ENCODE measurements around the gene MAML2.

The MAML2 gene

GRCh38 chr11:96267496-96268032 is 75.4 kb downstream of the MAML2 start:
- Histone ChIP-seq H3K27ac (ENCODE audit: low read depth, low read length, severe bottlenecking) (no peak overlapping the region), H3K36me3 (ENCODE audit: control insufficient read depth, insufficient read depth, low read length) (peaks cover 33% of the 10 kb centered on the region), H3K4me3 (ENCODE audit: extremely low read depth, insufficient read depth, low read length, poor library complexity, severe bottlenecking) (no peak overlapping the region), H3K9me3 (ENCODE audit: control insufficient read depth, low read length) (peaks cover 6% of the 10 kb centered on the region), H3K4me1 (ENCODE audit: control insufficient read depth, insufficient read depth, low read length, poor library complexity, severe bottlenecking) (peaks cover 28% of the 10 kb centered on the region)
- no CpG with 5 or more reads among the region's 2 CpGs for WGBS, 2 experiments (ENCODE audit: insufficient coverage in 2 of 2)

GRCh38 chr11:96267001-96267495 is 75.9 kb downstream of the MAML2 start:
- H3K36me3 ChIP-seq (ENCODE audit: control insufficient read depth, insufficient read depth, low read length) = peaks cover 27% of the 10 kb centered on the region
- peaks cover 6% of the 10 kb centered on the region for H3K9me3 ChIP-seq (ENCODE audit: control insufficient read depth, low read length)
- H3K4me1 ChIP-seq (ENCODE audit: control insufficient read depth, insufficient read depth, low read length, poor library complexity, severe bottlenecking) = peaks cover 28% of the 10 kb centered on the region
- no peak overlapping the region for H3K27ac ChIP-seq (ENCODE audit: low read depth, low read length, severe bottlenecking)
- no peak overlapping the region for H3K4me3 ChIP-seq (ENCODE audit: extremely low read depth, insufficient read depth, low read length, poor library complexity, severe bottlenecking)
- WGBS, 2 experiments (ENCODE audit: insufficient coverage in 2 of 2) = no CpG with 5 or more reads among the region's 1 CpG

- WGBS, 2 experiments (ENCODE audit: insufficient coverage in 2 of 2) = 91% methylated on average over 6 of the region's 9 CpGs
- Histone ChIP-seq H3K36me3 (ENCODE audit: control insufficient read depth, insufficient read depth, low read length) (peaks cover 19% of the 10 kb centered on the region), H3K4me3 (ENCODE audit: extremely low read depth, insufficient read depth, low read length, poor library complexity, severe bottlenecking) (no peak overlapping the region), H3K9me3 (ENCODE audit: control insufficient read depth, low read length) (peaks cover 6% of the 10 kb centered on the region), H3K27ac (ENCODE audit: low read depth, low read length, severe bottlenecking) (no peak overlapping the region), H3K4me1 (ENCODE audit: control insufficient read depth, insufficient read depth, low read length, poor library complexity, severe bottlenecking) (peaks cover 28% of the 10 kb centered on the region)
Observed at GRCh38 chr11:96265972-96266371, 77.0 kb downstream of the MAML2 start.

- 83 to 94% methylated on average over 7 of the region's 8 CpGs for WGBS, 2 experiments (ENCODE audit: insufficient coverage in 2 of 2)
- peaks cover 12% of the 10 kb centered on the region for H3K36me3 ChIP-seq (ENCODE audit: control insufficient read depth, insufficient read depth, low read length)
- peak overlapping the region; percentile 57 for H3K27ac ChIP-seq (ENCODE audit: low read depth, low read length, severe bottlenecking)
- H3K4me3 ChIP-seq (ENCODE audit: extremely low read depth, insufficient read depth, low read length, poor library complexity, severe bottlenecking) = no peak overlapping the region
- H3K4me1 ChIP-seq (ENCODE audit: control insufficient read depth, insufficient read depth, low read length, poor library complexity, severe bottlenecking) = peaks cover 31% of the 10 kb centered on the region
- H3K9me3 ChIP-seq (ENCODE audit: control insufficient read depth, low read length) = peaks cover 6% of the 10 kb centered on the region
Observed at GRCh38 chr11:96265220-96265737, 77.7 kb downstream of the MAML2 start.

DNA sequence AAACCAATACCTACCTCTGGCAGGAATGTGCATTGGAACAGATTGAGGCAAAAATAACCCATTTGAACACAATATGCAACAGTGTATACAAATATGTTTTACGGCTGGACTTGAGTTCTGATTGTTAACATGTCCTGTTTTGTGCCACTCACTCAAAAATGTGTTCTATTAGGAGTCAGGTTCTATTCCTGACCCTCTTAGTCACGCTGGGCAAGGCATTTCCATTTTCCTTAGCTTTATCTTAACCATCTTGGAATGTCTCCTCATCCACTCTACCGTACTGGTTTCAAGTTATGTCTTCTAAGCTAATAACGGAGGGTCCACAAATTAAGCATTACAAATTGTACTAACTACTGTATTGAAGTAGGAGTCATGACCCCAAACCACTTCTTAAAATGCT is 78.6 kb downstream of the MAML2 start:
- 100% methylated on average over 1 to 2 of the region's 4 CpGs for WGBS, 2 experiments (ENCODE audit: insufficient coverage in 2 of 2)

DNA sequence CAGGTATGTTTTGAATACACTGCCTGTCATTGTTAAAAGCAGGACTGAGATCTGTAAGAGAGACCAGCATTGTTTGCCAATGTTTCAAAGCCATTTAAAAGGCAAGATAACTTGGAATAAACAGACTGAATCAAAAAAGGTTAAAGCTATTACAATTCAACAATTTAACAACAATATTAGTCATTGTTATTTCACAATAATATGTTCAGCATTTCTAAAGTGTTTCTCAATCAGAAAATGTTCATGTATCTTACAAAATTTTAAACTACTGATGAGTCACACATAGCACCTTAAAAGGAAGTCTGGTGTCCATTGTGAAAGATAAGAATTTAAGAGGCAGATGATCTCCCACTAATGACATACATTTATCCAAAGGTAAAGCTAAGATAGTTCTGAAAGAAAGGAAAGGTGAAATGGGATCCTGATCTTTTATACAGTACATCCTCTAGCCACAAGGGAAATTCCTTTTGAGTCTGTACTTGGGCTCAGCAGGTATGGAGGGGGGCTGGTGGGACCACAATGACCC is 79.7 kb downstream of the MAML2 start:
- H3K27ac ChIP-seq (ENCODE audit: low read depth, low read length, severe bottlenecking) = no peak overlapping the region
- peaks cover 50% of the 10 kb centered on the region for H3K4me1 ChIP-seq (ENCODE audit: control insufficient read depth, insufficient read depth, low read length, poor library complexity, severe bottlenecking)
- no peaks in the 10 kb centered on the region for H3K9me3 ChIP-seq (ENCODE audit: control insufficient read depth, low read length)
- H3K4me3 ChIP-seq (ENCODE audit: extremely low read depth, insufficient read depth, low read length, poor library complexity, severe bottlenecking) = no peak overlapping the region
- H3K36me3 ChIP-seq (ENCODE audit: control insufficient read depth, insufficient read depth, low read length) = peaks cover under 1% of the 10 kb centered on the region

More for the DNA sequence above, 78.6 kb downstream of the MAML2 start:
- Histone ChIP-seq H3K36me3 (ENCODE audit: control insufficient read depth, insufficient read depth, low read length) (peaks cover 9% of the 10 kb centered on the region), H3K4me3 (ENCODE audit: extremely low read depth, insufficient read depth, low read length, poor library complexity, severe bottlenecking) (no peak overlapping the region), H3K4me1 (ENCODE audit: control insufficient read depth, insufficient read depth, low read length, poor library complexity, severe bottlenecking) (peaks cover 40% of the 10 kb centered on the region), H3K9me3 (ENCODE audit: control insufficient read depth, low read length) (peaks cover 6% of the 10 kb centered on the region), H3K27ac (ENCODE audit: low read depth, low read length, severe bottlenecking) (peak overlapping the region; percentile 57)

- WGBS, 2 experiments (ENCODE audit: insufficient coverage in 2 of 2) = no CpG with 5 or more reads among the region's 2 CpGs
- H3K36me3 ChIP-seq (ENCODE audit: control insufficient read depth, insufficient read depth, low read length) = no peaks in the 10 kb centered on the region
- no peak overlapping the region for H3K27ac ChIP-seq (ENCODE audit: low read depth, low read length, severe bottlenecking)
- H3K4me3 ChIP-seq (ENCODE audit: extremely low read depth, insufficient read depth, low read length, poor library complexity, severe bottlenecking) = no peak overlapping the region
- H3K4me1 ChIP-seq (ENCODE audit: control insufficient read depth, insufficient read depth, low read length, poor library complexity, severe bottlenecking) = peaks cover 73% of the 10 kb centered on the region
- H3K9me3 ChIP-seq (ENCODE audit: control insufficient read depth, low read length) = no peaks in the 10 kb centered on the region
Observed at GRCh38 chr11:96260532-96260931, 82.5 kb downstream of the MAML2 start.

DNA sequence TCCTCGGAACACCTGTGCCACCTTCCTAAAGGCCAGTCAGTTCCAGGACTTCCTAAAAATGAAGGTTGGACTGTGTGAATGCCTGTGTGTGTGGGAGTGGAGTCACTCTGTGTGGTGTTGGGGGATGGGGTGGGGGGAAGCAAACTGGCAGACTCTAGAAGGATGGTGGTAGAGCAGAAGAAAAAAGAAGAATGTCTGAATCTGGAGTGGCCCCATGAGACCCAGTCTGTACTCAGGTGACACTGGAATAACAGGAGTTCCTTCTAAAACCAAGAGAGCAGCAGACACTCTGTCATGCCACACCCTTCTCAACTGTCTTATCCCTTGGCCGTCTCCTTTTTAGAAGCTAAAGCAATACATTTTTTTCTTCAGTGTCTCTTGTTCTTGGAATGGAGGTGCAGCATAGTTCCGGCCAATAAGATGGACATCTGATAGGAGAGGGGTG is 82.9 kb downstream of the MAML2 start:
- no peaks in the 10 kb centered on the region for H3K36me3 ChIP-seq (ENCODE audit: control insufficient read depth, insufficient read depth, low read length)
- H3K4me3 ChIP-seq (ENCODE audit: extremely low read depth, insufficient read depth, low read length, poor library complexity, severe bottlenecking) = no peak overlapping the region
- WGBS, 2 experiments (ENCODE audit: insufficient coverage in 2 of 2) = no CpG with 5 or more reads among the region's 3 CpGs
- H3K4me1 ChIP-seq (ENCODE audit: control insufficient read depth, insufficient read depth, low read length, poor library complexity, severe bottlenecking) = peaks cover 73% of the 10 kb centered on the region
- no peak overlapping the region for H3K27ac ChIP-seq (ENCODE audit: low read depth, low read length, severe bottlenecking)
- no peaks in the 10 kb centered on the region for H3K9me3 ChIP-seq (ENCODE audit: control insufficient read depth, low read length)

DNA sequence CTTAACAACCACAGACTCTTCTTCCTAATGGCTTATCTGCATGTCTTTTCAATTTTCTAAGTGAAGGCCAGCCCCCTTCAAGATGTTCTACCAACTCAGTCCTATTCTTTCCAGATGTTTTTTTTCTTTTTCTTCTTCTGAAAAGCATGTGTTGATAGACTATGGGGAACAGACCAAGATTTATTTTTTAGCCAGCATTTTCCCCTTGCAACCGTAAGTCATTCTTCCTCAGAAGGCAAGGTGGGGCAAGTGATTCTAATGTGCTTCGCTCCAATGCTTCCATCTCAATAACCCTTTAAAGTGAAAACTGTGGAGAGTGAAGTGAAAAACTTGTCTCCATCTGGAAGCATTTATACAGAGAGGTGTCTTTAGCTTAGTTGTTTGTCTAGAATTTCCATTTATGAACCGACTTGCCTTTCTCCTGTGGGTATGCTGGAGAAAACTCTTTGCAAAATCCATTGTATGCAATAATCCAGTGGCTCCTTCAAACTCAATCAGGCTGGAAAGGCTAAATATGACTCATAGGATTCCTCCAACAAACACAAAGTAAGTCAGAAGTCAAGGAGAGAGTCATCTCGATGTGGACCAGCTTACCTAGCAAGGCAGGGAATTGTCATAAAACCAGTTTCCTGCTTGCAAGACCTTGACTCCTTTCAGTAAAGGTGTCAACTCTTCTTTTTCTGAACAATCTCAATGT is 83.7 kb downstream of the MAML2 start:
- H3K4me1 ChIP-seq (ENCODE audit: control insufficient read depth, insufficient read depth, low read length, poor library complexity, severe bottlenecking) = peaks cover 71% of the 10 kb centered on the region
- no peaks in the 10 kb centered on the region for H3K9me3 ChIP-seq (ENCODE audit: control insufficient read depth, low read length)
- H3K36me3 ChIP-seq (ENCODE audit: control insufficient read depth, insufficient read depth, low read length) = no peaks in the 10 kb centered on the region
- H3K27ac ChIP-seq (ENCODE audit: low read depth, low read length, severe bottlenecking) = peak overlapping the region; percentile 19
- no peak overlapping the region for H3K4me3 ChIP-seq (ENCODE audit: extremely low read depth, insufficient read depth, low read length, poor library complexity, severe bottlenecking)
- 90% methylated on average over 2 of the region's 4 CpGs; no CpG with 5 or more reads in 1 of the 2 experiments for WGBS, 2 experiments (ENCODE audit: insufficient coverage in 2 of 2)

DNA sequence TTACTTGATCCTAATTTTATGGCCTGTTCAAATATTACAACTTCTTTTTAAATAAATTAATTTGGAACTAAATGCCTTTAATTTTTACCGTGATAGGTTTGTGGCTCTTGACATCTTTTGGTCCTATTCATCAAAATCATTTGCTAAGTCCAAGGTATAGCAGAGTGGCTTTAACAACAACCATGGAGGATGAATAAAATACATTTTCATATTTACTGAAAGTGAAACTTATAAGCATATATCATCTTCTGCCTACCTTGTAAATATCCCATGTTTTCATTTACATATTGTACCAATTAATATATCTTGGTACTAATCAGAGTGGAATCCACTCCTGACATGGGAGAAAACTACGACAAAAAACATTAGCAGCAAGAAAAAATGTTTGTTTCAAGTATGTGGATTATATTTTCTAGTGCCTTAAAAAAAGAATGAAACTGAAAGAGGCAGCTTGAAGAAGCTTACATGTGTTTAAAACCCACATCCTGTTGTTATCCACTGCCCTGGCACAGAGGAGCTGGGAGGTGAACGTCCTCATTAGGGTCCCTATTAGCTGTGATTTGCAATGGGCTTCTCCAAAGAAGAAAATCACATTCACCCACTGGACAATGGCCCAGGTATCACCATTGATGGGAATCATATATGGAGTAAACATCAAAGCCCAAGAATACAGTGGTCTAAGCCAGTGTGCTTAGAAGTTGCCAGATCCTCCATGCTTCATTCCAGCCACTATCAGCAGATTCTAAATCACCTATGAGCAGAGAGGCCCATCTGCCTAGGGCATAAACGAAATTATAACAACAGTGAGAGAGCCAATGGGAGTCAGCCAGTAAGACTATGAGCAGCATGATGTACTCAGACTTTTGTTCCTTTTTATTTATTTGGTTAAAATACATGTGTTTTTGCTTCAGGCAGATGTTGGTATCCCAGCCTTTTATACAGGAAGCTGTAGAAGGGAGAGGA is 84.7 kb downstream of the MAML2 start:
- WGBS, 2 experiments (ENCODE audit: insufficient coverage in 2 of 2) = 71 to 79% methylated on average over 1 to 2 of the region's 4 CpGs
- Histone ChIP-seq H3K27ac (ENCODE audit: low read depth, low read length, severe bottlenecking) (no peak overlapping the region), H3K4me3 (ENCODE audit: extremely low read depth, insufficient read depth, low read length, poor library complexity, severe bottlenecking) (no peak overlapping the region), H3K4me1 (ENCODE audit: control insufficient read depth, insufficient read depth, low read length, poor library complexity, severe bottlenecking) (peaks cover 68% of the 10 kb centered on the region), H3K9me3 (ENCODE audit: control insufficient read depth, low read length) (no peaks in the 10 kb centered on the region), H3K36me3 (ENCODE audit: control insufficient read depth, insufficient read depth, low read length) (no peaks in the 10 kb centered on the region)

Data from mesodermal cell (in vitro differentiated cells).